Measurements from ENCODE around the gene ST6GALNAC3.

ST6GALNAC3 gene

GRCh38 chr1:76161451-76161850 is 86.9 kb downstream of the ST6GALNAC3 start:
- TF ChIP-seq GATA2 (IDR thresholded peaks at IDR 0.05; ENCODE audit: low read depth, low read length) (no peak), GATA3 (IDR thresholded peaks at IDR 0.05; ENCODE audit: low read depth, low read length) (no peak)

- TF ChIP-seq GATA2 (IDR thresholded peaks at IDR 0.05; ENCODE audit: low read depth, low read length) (no peak), GATA3 (IDR thresholded peaks at IDR 0.05; ENCODE audit: low read depth, low read length) (no peak)
These were observed 87.7 kb downstream of the ST6GALNAC3 start for GRCh38 chr1:76162254-76162653.

- TF ChIP-seq GATA2 (IDR thresholded peaks at IDR 0.05; ENCODE audit: low read depth, low read length) (no peak), GATA3 (IDR thresholded peaks at IDR 0.05; ENCODE audit: low read depth, low read length) (no peak)
These were observed 89.6 kb downstream of the ST6GALNAC3 start for GRCh38 chr1:76164165-76164564.

GRCh38 chr1:76170084-76170483 is 95.5 kb downstream of the ST6GALNAC3 start:
- TF ChIP-seq GATA3 (IDR thresholded peaks at IDR 0.05; ENCODE audit: low read depth, low read length) (no peak), GATA2 (IDR thresholded peaks at IDR 0.05; ENCODE audit: low read depth, low read length) (no peak)

- TF ChIP-seq GATA3 (IDR thresholded peaks at IDR 0.05; ENCODE audit: low read depth, low read length) (no peak), GATA2 (IDR thresholded peaks at IDR 0.05; ENCODE audit: low read depth, low read length) (no peak)
These were observed 96.0 kb downstream of the ST6GALNAC3 start for GRCh38 chr1:76170513-76170912.

- TF ChIP-seq GATA3 (IDR thresholded peaks at IDR 0.05; ENCODE audit: low read depth, low read length), result no peak
- no peak for TF ChIP-seq GATA2 (IDR thresholded peaks at IDR 0.05; ENCODE audit: low read depth, low read length)
These were observed 101.5 kb downstream of the ST6GALNAC3 start for GRCh38 chr1:76176000-76176399.

- TF ChIP-seq GATA3 (IDR thresholded peaks at IDR 0.05; ENCODE audit: low read depth, low read length), result no peak
- no peak for TF ChIP-seq GATA2 (IDR thresholded peaks at IDR 0.05; ENCODE audit: low read depth, low read length)
These were observed 103.1 kb downstream of the ST6GALNAC3 start for GRCh38 chr1:76177615-76178014.

- no peak for TF ChIP-seq GATA2 (IDR thresholded peaks at IDR 0.05; ENCODE audit: low read depth, low read length)
- no peak for TF ChIP-seq GATA3 (IDR thresholded peaks at IDR 0.05; ENCODE audit: low read depth, low read length)
These were observed 104.7 kb downstream of the ST6GALNAC3 start for GRCh38 chr1:76179219-76179698.

GRCh38 chr1:76185207-76185606 is 110.7 kb downstream of the ST6GALNAC3 start:
- TF ChIP-seq GATA3 (IDR thresholded peaks at IDR 0.05; ENCODE audit: low read depth, low read length) (no peak), GATA2 (IDR thresholded peaks at IDR 0.05; ENCODE audit: low read depth, low read length) (no peak)

GRCh38 chr1:76186554-76187170 is 112.1 kb downstream of the ST6GALNAC3 start:
- no peak for TF ChIP-seq GATA3 (IDR thresholded peaks at IDR 0.05; ENCODE audit: low read depth, low read length)
- TF ChIP-seq GATA2 (IDR thresholded peaks at IDR 0.05; ENCODE audit: low read depth, low read length), result no peak

GRCh38 chr1:76187436-76187835 is 112.9 kb downstream of the ST6GALNAC3 start:
- TF ChIP-seq GATA2 (IDR thresholded peaks at IDR 0.05; ENCODE audit: low read depth, low read length) (no peak), GATA3 (IDR thresholded peaks at IDR 0.05; ENCODE audit: low read depth, low read length) (no peak)

GRCh38 chr1:76189310-76189709 is 114.8 kb downstream of the ST6GALNAC3 start:
- TF ChIP-seq GATA3 (IDR thresholded peaks at IDR 0.05; ENCODE audit: low read depth, low read length) (no peak), GATA2 (IDR thresholded peaks at IDR 0.05; ENCODE audit: low read depth, low read length) (no peak)

- TF ChIP-seq GATA2 (IDR thresholded peaks at IDR 0.05; ENCODE audit: low read depth, low read length) (no peak), GATA3 (IDR thresholded peaks at IDR 0.05; ENCODE audit: low read depth, low read length) (no peak)
These were observed 116.3 kb downstream of the ST6GALNAC3 start for GRCh38 chr1:76190749-76191424.

- TF ChIP-seq GATA2 (IDR thresholded peaks at IDR 0.05; ENCODE audit: low read depth, low read length), result no peak
- no peak for TF ChIP-seq GATA3 (IDR thresholded peaks at IDR 0.05; ENCODE audit: low read depth, low read length)
These were observed 117.0 kb downstream of the ST6GALNAC3 start for GRCh38 chr1:76191561-76191960.

GRCh38 chr1:76198452-76198851 is 123.9 kb downstream of the ST6GALNAC3 start:
- TF ChIP-seq GATA2 (IDR thresholded peaks at IDR 0.05; ENCODE audit: low read depth, low read length) (no peak), GATA3 (IDR thresholded peaks at IDR 0.05; ENCODE audit: low read depth, low read length) (no peak)
